ENCODE results near the gene TCP1. TPM values are rescaled to one million over a fixed set of nuclear protein-coding genes. Genes with fewer than 3 reads are reported as not detected.
"Not testable (repeated sequence)": the region's sequence is repeated elsewhere in the genome, so short reads cannot be mapped to it uniquely, and the experiment has no call there.

The TCP1 gene
- total RNA-seq, 2 donors from 2014 or later = 101 to 102 TPM

- Histone ChIP-seq H3K4me3 (no peak overlapping the region), H3K9me3 (no peaks in the 10 kb centered on the region), H3K36me3 (no peaks in the 10 kb centered on the region), H3K27me3 (no peaks in the 10 kb centered on the region), H3K27ac (no peak overlapping the region), H3K4me1 (peaks cover 0 to 15% of the 10 kb centered on the region in 2 donors)
- no peak for DNase-seq (ENCODE audit: low spot score)
- no peak for TF ChIP-seq CTCF (IDR thresholded peaks at IDR 0.05)
These were observed 37.7 kb upstream of the TCP1 start for GRCh38 chr6:159826968-159827647.

- H3K4me3 ChIP-seq = no peak overlapping the region
- DNase-seq (ENCODE audit: low spot score) = no peak
- no peaks in the 10 kb centered on the region for H3K9me3 ChIP-seq
- no peaks in the 10 kb centered on the region for H3K27me3 ChIP-seq
- H3K36me3 ChIP-seq = no peaks in the 10 kb centered on the region
- peaks cover 0 to 7% of the 10 kb centered on the region in 2 donors for H3K4me1 ChIP-seq
- H3K27ac ChIP-seq = no peak overlapping the region
- TF ChIP-seq CTCF (IDR thresholded peaks at IDR 0.05) = no peak
These were observed 36.6 kb upstream of the TCP1 start for GRCh38 chr6:159826004-159826403.

- not testable (repeated sequence) for H3K9me3 ChIP-seq; DNase-seq (ENCODE audit: low spot score); H3K36me3 ChIP-seq; H3K27me3 ChIP-seq; H3K4me3 ChIP-seq; H3K4me1 ChIP-seq; H3K27ac ChIP-seq
These were observed 35.3 kb upstream of the TCP1 start for GRCh38 chr6:159824690-159825089.

- H3K4me3 ChIP-seq = no peak overlapping the region
- H3K9me3 ChIP-seq = no peaks in the 10 kb centered on the region
- H3K27ac ChIP-seq = no peak overlapping the region
- no peaks in the 10 kb centered on the region for H3K4me1 ChIP-seq
- no peak for TF ChIP-seq CTCF (IDR thresholded peaks at IDR 0.05)
- no peak for DNase-seq (ENCODE audit: low spot score)
- no peaks in the 10 kb centered on the region for H3K27me3 ChIP-seq
- H3K36me3 ChIP-seq = no peaks in the 10 kb centered on the region
These were observed 34.6 kb upstream of the TCP1 start for GRCh38 chr6:159823953-159824352.

- no peak for DNase-seq (ENCODE audit: low spot score)
- Histone ChIP-seq H3K27ac (no peak overlapping the region), H3K27me3 (no peaks in the 10 kb centered on the region), H3K36me3 (no peaks in the 10 kb centered on the region), H3K9me3 (no peaks in the 10 kb centered on the region), H3K4me3 (no peak overlapping the region), H3K4me1 (no peaks in the 10 kb centered on the region)
- no peak for TF ChIP-seq CTCF (IDR thresholded peaks at IDR 0.05)
These were observed 32.3 kb upstream of the TCP1 start for GRCh38 chr6:159821726-159822125.

- H3K4me3 ChIP-seq = no peak overlapping the region
These were observed 31.7 kb upstream of the TCP1 start for GRCh38 chr6:159821122-159821521.

More at GRCh38 chr6:159821122-159821521, 31.7 kb upstream of the TCP1 start:
- Histone ChIP-seq H3K27ac (no peak overlapping the region), H3K27me3 (no peaks in the 10 kb centered on the region), H3K4me1 (no peaks in the 10 kb centered on the region), H3K36me3 (no peaks in the 10 kb centered on the region), H3K9me3 (no peaks in the 10 kb centered on the region)
- DNase-seq (ENCODE audit: low spot score) = no peak
- TF ChIP-seq CTCF (IDR thresholded peaks at IDR 0.05) = no peak
